Gastrocnemius medialis (tissue), 4 donors: ENCODE measurements around the gene TMEM88.

ENCODE experiments used
- CTCF ChIP-seq, 5 experiments: fragments of 450-650 bp in 3 of 5; fragments of 200-600 bp in 2 of 5; sonication (generic) in 2 of 5; IDR thresholded peaks in 4 of 5; conservative IDR thresholded peaks in 1 of 5; 1 replicate in 4 of 5; 2 replicates in 1 of 5; pipeline ENCODE4 v1.5.1; 2016 to 2019; ENCODE audit warnings: antibody characterized with exemption in 5 of 5, mild to moderate bottlenecking in 3 of 5, moderate library complexity in 3 of 5
- POLR2A ChIP-seq, 2 donors: fragments of 450-650 bp; IDR thresholded peaks; one replicate each; pipeline ENCODE4 v1.6.1; 2017; ENCODE audit warnings: antibody characterized with exemption in 2 of 2, mild to moderate bottlenecking in 2 of 2, moderate library complexity in 2 of 2

- TF ChIP-seq POLR2A (IDR thresholded peaks at IDR 0.05) (no peak), CTCF (IDR thresholded peaks at IDR 0.05 in 4 of 5, conservative IDR thresholded peaks at IDR 0.05 in 1 of 5) (no peak)
These were observed 42.2 kb downstream of the TMEM88 start for GRCh38 chr17:7897090-7897489.
